ENCODE results near the gene SLC35E2B. TPM values are rescaled to one million over a fixed set of nuclear protein-coding genes. Genes with fewer than 3 reads are reported as not detected.

Gene SLC35E2B
- total and polyA plus RNA-seq, 2 of the 13 experiments (the other 11 are each of a cell fraction or from before 2014, with no cell fraction given): 14.1 to 19.7 TPM

- TF ChIP-seq ZNF646 (CRISPR knock-in tag; IDR thresholded peaks at IDR 0.05): no peak
- TF ChIP-seq ZNF276 (CRISPR knock-in tag; IDR thresholded peaks at IDR 0.05; ENCODE audit: low read depth): peak; percentile 74; the same call in 1 of the 2 replicates
- TF ChIP-seq TFAP4 (IDR thresholded peaks at IDR 0.05; ENCODE audit: borderline replicate concordance, low read depth): no peak
- no peak for TF ChIP-seq ONECUT2 (CRISPR knock-in tag; IDR thresholded peaks at IDR 0.05)
- TF ChIP-seq ELF3 (CRISPR knock-in tag; IDR thresholded peaks at IDR 0.05): peak; percentile 46; the same call in 1 of the 2 replicates
- TF ChIP-seq CCDC6 (CRISPR knock-in tag; IDR thresholded peaks at IDR 0.05): peak; percentile 88; the same call in 1 of the 2 replicates
- no peak for TF ChIP-seq ATM (IDR thresholded peaks at IDR 0.05; ENCODE audit: borderline replicate concordance)
- TF ChIP-seq NCOR1 (IDR thresholded peaks at IDR 0.05; ENCODE audit: borderline replicate concordance, low read length): no peak
- no peak for TF ChIP-seq TGIF2 (CRISPR knock-in tag; IDR thresholded peaks at IDR 0.05)
- no peak; the same call in 1 of the 2 replicates for TF ChIP-seq ZZZ3 (CRISPR knock-in tag; IDR thresholded peaks at IDR 0.05; ENCODE audit: borderline replicate concordance)
- TF ChIP-seq RBM22 (optimal IDR thresholded peaks at IDR 0.05; ENCODE audit: low read length): peak; percentile 12
- peak; percentile 88 for TF ChIP-seq ZNF543 (CRISPR knock-in tag; IDR thresholded peaks at IDR 0.05)
- no peak for TF ChIP-seq ZNF225 (CRISPR knock-in tag; IDR thresholded peaks at IDR 0.05)
- peak; percentile 37; the same call in 1 of the 2 replicates for TF ChIP-seq FOXO1 (CRISPR knock-in tag; IDR thresholded peaks at IDR 0.05)
- TF ChIP-seq NR0B2 (CRISPR knock-in tag; IDR thresholded peaks at IDR 0.05): no peak
- peak; percentile 78 for TF ChIP-seq PHF20 (CRISPR knock-in tag; IDR thresholded peaks at IDR 0.05)
- 0 out of 2 replicates have a peak, but pooled peaks have one; percentile 63 for TF ChIP-seq ERF (CRISPR knock-in tag; IDR thresholded peaks at IDR 0.05)
These were observed 77.1 kb downstream of the SLC35E2B start, which contains the start of gene MIB2 (continued) for GRCh38 chr1:1615256-1616044.

All from HepG2 (cell line).